H1 (cell line): ENCODE data around the gene SH2D7. TPM values are rescaled to one million over a fixed set of nuclear protein-coding genes. Genes with fewer than 3 reads are reported as not detected.

Experiments
- CTCF ChIA-PET: fragments of 300-600 bp; sonication (Branson Sonifier 250); formaldehyde crosslinking; loops from one replicate; lab custom pipeline; 2021; ENCODE audit not compliant: partially characterized antibody; lab: Charles Lee
- POLR2A ChIA-PET: fragments of 300-600 bp; sonication (Branson Sonifier 250); formaldehyde crosslinking; loops from one replicate; lab custom pipeline; 2021; ENCODE audit warnings: inconsistent platforms; ENCODE audit not compliant: partially characterized antibody; lab: Charles Lee
- DNase-seq, 2 experiments: peaks; one replicate each; pipeline versions ENCODE4 v3.0.0 to v3.0.0-alpha.2; 2010 to 2022; ENCODE audit warnings: low spot score in 2 of 2, low read depth in 1 of 2, mixed read lengths in 1 of 2
- FAIRE-seq: peaks from 2 replicates; lab custom pipeline; 2011; peaks lifted over from hg19 to GRCh38; lab: Jason Lieb, UNC
- H2AFZ ChIP-seq: 2 replicates; pipeline ENCODE4 v1.8.1; 2012; ENCODE audit warnings: low read length, inconsistent platforms
- H2AK5ac ChIP-seq: 2 replicates; pipeline ENCODE4 v1.6.1; 2013; ENCODE audit warnings: low read depth, low read length
- H2BK120ac ChIP-seq: replicated peaks from 2 replicates; pipeline ENCODE3; 2013; ENCODE audit warnings: low read depth, low read length, inconsistent platforms
- H2BK12ac ChIP-seq: 2 replicates; pipeline ENCODE4 v1.6.1; 2013; ENCODE audit warnings: low read depth, low read length
- H2BK15ac ChIP-seq: 2 replicates; pipeline ENCODE4 v1.6.1; 2013; ENCODE audit warnings: low read length
- H2BK20ac ChIP-seq: 2 replicates; pipeline ENCODE4 v1.6.1; 2013; ENCODE audit warnings: low read length
- H2BK5ac ChIP-seq: 2 replicates; pipeline ENCODE4 v1.6.1; 2013; ENCODE audit warnings: low read depth, low read length
- H3K14ac ChIP-seq: 2 replicates; pipeline ENCODE4 v1.6.1; 2013; ENCODE audit warnings: inconsistent platforms; ENCODE audit not compliant: insufficient read length
- H3K18ac ChIP-seq: 2 replicates; pipeline ENCODE4 v1.6.1; 2013; ENCODE audit warnings: low read length; ENCODE audit errors: extremely low read depth
- H3K23ac ChIP-seq: 2 replicates; pipeline ENCODE4 v1.6.1; 2013; ENCODE audit warnings: inconsistent platforms; ENCODE audit not compliant: insufficient read length
- H3K23me2 ChIP-seq: 2 replicates; pipeline ENCODE4 v1.6.1; 2013; ENCODE audit warnings: low read depth, low read length
- H3K27ac ChIP-seq: 2 replicates; pipeline ENCODE4 v1.6.1; 2011; ENCODE audit warnings: low read depth, low read length, inconsistent platforms
- H3K27me3 ChIP-seq, 4 experiments: replicated peaks in 1 of 4; 1 replicate in 1 of 4; 2 replicates in 3 of 4; pipeline versions ENCODE4 v1.6.1 to v1.8.1; 2011 to 2013; ENCODE audit warnings: low read length in 3 of 4, mild to moderate bottlenecking in 3 of 4, inconsistent platforms in 2 of 4, mixed read lengths in 2 of 4, moderate library complexity in 1 of 4; ENCODE audit not compliant: control insufficient read depth in 3 of 4, insufficient read depth in 3 of 4; ENCODE audit errors: extremely low read depth in 1 of 4
- H3K36me3 ChIP-seq, 4 experiments: 2 replicates each; pipeline versions ENCODE4 v1.6.1 to v1.8.1; 2011 to 2013; ENCODE audit warnings: mild to moderate bottlenecking in 4 of 4, low read length in 3 of 4, moderate library complexity in 2 of 4, control low read depth in 1 of 4, inconsistent platforms in 1 of 4; ENCODE audit not compliant: insufficient read depth in 4 of 4, control insufficient read depth in 2 of 4
- H3K4ac ChIP-seq: replicated peaks from 2 replicates; pipeline ENCODE3; 2013; ENCODE audit warnings: low read length, low read depth, mixed read lengths, inconsistent platforms; ENCODE audit not compliant: insufficient read length
- H3K4me1 ChIP-seq, 4 experiments: replicated peaks in 1 of 4; 1 replicate in 1 of 4; 2 replicates in 3 of 4; pipeline versions ENCODE4 v1.6.1 to v1.8.1; 2011 to 2013; ENCODE audit warnings: low read length in 3 of 4, inconsistent platforms in 2 of 4, mixed read lengths in 1 of 4; ENCODE audit not compliant: insufficient read depth in 4 of 4, control insufficient read depth in 3 of 4
- H3K4me2 ChIP-seq, 2 experiments: 2 replicates each; pipeline versions ENCODE4 v1.6.1 to v1.8.1; 2011 to 2013; ENCODE audit warnings: low read depth in 2 of 2, low read length in 2 of 2, control low read depth in 1 of 2, inconsistent platforms in 1 of 2, mild to moderate bottlenecking in 1 of 2; ENCODE audit not compliant: insufficient read depth in 1 of 2
- H3K4me3 ChIP-seq, 4 experiments: fragments of 200-600, 300-600 bp in 1 of 4; sonication (generic), shearing (Covaris generic), sonication (Bioruptor Twin) in 1 of 4; 2 replicates each; pipeline versions ENCODE4 v1.5.1 to v1.8.1; 2011 to 2016; ENCODE audit warnings: low read length in 4 of 4, low read depth in 3 of 4, control low read depth in 2 of 4, inconsistent platforms in 2 of 4, mild to moderate bottlenecking in 2 of 4, mixed read lengths in 1 of 4, moderate library complexity in 1 of 4; ENCODE audit not compliant: insufficient read depth in 2 of 4; ENCODE audit errors: extremely low read depth in 1 of 4
- H3K56ac ChIP-seq: replicated peaks from 2 replicates; pipeline ENCODE3; 2013; ENCODE audit warnings: low read depth, mild to moderate bottlenecking, mixed read lengths, low read length, inconsistent platforms; ENCODE audit not compliant: insufficient read length
- H3K79me1 ChIP-seq: 2 replicates; pipeline ENCODE4 v1.6.1; 2013; ENCODE audit warnings: low read depth, low read length, control low read depth
- H3K79me2 ChIP-seq, 2 experiments: 2 replicates each; pipeline versions ENCODE4 v1.6.1 to v1.8.1; 2012 to 2013; ENCODE audit warnings: low read length in 2 of 2, mild to moderate bottlenecking in 2 of 2, inconsistent platforms in 1 of 2; ENCODE audit not compliant: insufficient read depth in 2 of 2, control insufficient read depth in 1 of 2
- H3K9ac ChIP-seq, 4 experiments: replicated peaks in 1 of 4; 1 replicate in 1 of 4; 2 replicates in 3 of 4; pipeline versions ENCODE4 v1.6.1 to v1.8.1; 2011 to 2013; ENCODE audit warnings: low read depth in 3 of 4, low read length in 3 of 4, control low read depth in 2 of 4, mild to moderate bottlenecking in 2 of 4, moderate library complexity in 2 of 4, inconsistent platforms in 1 of 4; ENCODE audit errors: extremely low read depth in 1 of 4
- H3K9me3 ChIP-seq, 2 experiments: 2 replicates each; pipeline versions ENCODE4 v1.6.1 to v1.8.1; 2012 to 2013; ENCODE audit warnings: mild to moderate bottlenecking in 2 of 2, moderate library complexity in 2 of 2, control low read depth in 1 of 2, inconsistent platforms in 1 of 2, low read depth in 1 of 2, low read length in 1 of 2, mixed read lengths in 1 of 2; ENCODE audit not compliant: insufficient read depth in 2 of 2
- H4K20me1 ChIP-seq, 2 experiments: replicated peaks in 1 of 2; 2 replicates each; pipeline versions ENCODE3 to v1.8.1; 2011 to 2013; ENCODE audit warnings: inconsistent platforms in 2 of 2, low read length in 2 of 2, mild to moderate bottlenecking in 1 of 2; ENCODE audit not compliant: insufficient read depth in 2 of 2, control insufficient read depth in 1 of 2
- H4K5ac ChIP-seq: 2 replicates; pipeline ENCODE4 v1.6.1; 2013; ENCODE audit warnings: low read length, low read depth, mixed read lengths, inconsistent platforms; ENCODE audit not compliant: insufficient read length
- H4K8ac ChIP-seq: 2 replicates; pipeline ENCODE4 v1.8.0; 2013; ENCODE audit warnings: mild to moderate bottlenecking, moderate library complexity, low read length, inconsistent platforms; ENCODE audit not compliant: insufficient read depth; ENCODE audit errors: extremely low read depth
- H4K91ac ChIP-seq: replicated peaks from 2 replicates; pipeline ENCODE3; 2013; ENCODE audit warnings: low read length, mixed read lengths, inconsistent platforms; ENCODE audit not compliant: insufficient read length
- BACH1 ChIP-seq: IDR thresholded peaks from 2 replicates; pipeline ENCODE4 v1.6.1; 2012; ENCODE audit warnings: low read length, improper control_type of control experiment
- CBX5 ChIP-seq: fragments of 300-800, 300-1000 bp; sonication (generic); IDR thresholded peaks from 2 replicates; pipeline ENCODE4 v1.7.1; 2016; ENCODE audit warnings: antibody characterized with exemption, low read length, low read depth
- CBX8 ChIP-seq: fragments of 300-800, 300-1000 bp; sonication (generic); IDR thresholded peaks from 2 replicates; pipeline ENCODE4 v1.7.1; 2016; ENCODE audit warnings: low read depth, low read length, borderline replicate concordance
- CEBPB ChIP-seq: IDR thresholded peaks from 2 replicates; pipeline ENCODE4 v1.6.1; 2012; ENCODE audit warnings: low read depth, low read length
- CTBP2 ChIP-seq: IDR thresholded peaks from 2 replicates; pipeline ENCODE4 v1.7.0; 2011; ENCODE audit warnings: borderline replicate concordance, mild to moderate bottlenecking, moderate library complexity, mixed read lengths, low read length; ENCODE audit not compliant: insufficient read depth, insufficient read length
- FOSL1 ChIP-seq: IDR thresholded peaks from 2 replicates; pipeline ENCODE4 v1.6.1; 2011; ENCODE audit warnings: mild to moderate bottlenecking, low read depth, low read length, moderate library complexity; ENCODE audit not compliant: insufficient read depth
- GABPA ChIP-seq: IDR thresholded peaks from 2 replicates; pipeline ENCODE4 v1.6.1; 2011; ENCODE audit warnings: mild to moderate bottlenecking, low read length, moderate library complexity, borderline replicate concordance; ENCODE audit not compliant: insufficient read depth
- NRF1 ChIP-seq: IDR thresholded peaks from 2 replicates; pipeline ENCODE4 v1.6.1; 2011; ENCODE audit warnings: mild to moderate bottlenecking, low read depth, low read length, improper control_type of control experiment
- POLR2A ChIP-seq, 2 experiments: IDR thresholded peaks; 1 replicate in 1 of 2; 2 replicates in 1 of 2; pipeline ENCODE4 v1.6.1; 2011; ENCODE audit warnings: low read depth in 2 of 2, low read length in 2 of 2, mild to moderate bottlenecking in 2 of 2; ENCODE audit errors: control extremely low read depth in 1 of 2
- SP4 ChIP-seq: IDR thresholded peaks from 2 replicates; pipeline ENCODE4 v1.6.1; 2012; ENCODE audit warnings: low read length, inconsistent platforms
- WGBS, 2 experiments: shearing (Covaris generic) in 1 of 2; methylation state at CpG; one replicate each; pipeline versions ENCODE4 v1.1.6 to v1.1.7; 2013 to 2015; ENCODE audit warnings: low lambda C conversion rate in 2 of 2, mixed read lengths in 2 of 2, inconsistent platforms in 1 of 2, low coverage in 1 of 2, missing lambda C conversion rate in 1 of 2; ENCODE audit not compliant: insufficient replicate concordance in 2 of 2, insufficient coverage in 1 of 2, insufficient read length in 1 of 2; ENCODE audit errors: extremely low coverage in 1 of 2, missing lambda C conversion rate in 1 of 2; 5-methylcytosine and 5-hydroxymethylcytosine counted together
- polyA plus RNA-seq, 7 experiments: library from polyadenylated mRNA; depleted of rRNA in 3 of 7; stranded (reverse) in 5 of 7; unstranded in 2 of 7; fragments of >200 nt in 5 of 7; fragments of 200-250 nt in 2 of 7; gene quantifications; 1 replicate in 5 of 7; 2 replicates in 1 of 7; 4 replicates in 1 of 7; pipeline versions ENCODE4 v1.2.1 to v1.2.3, GENCODE V29; 2011 to 2013; ENCODE audit warnings: missing spikeins in 2 of 7, mixed read lengths in 2 of 7
- total RNA-seq: library from RNA; stranded (reverse); fragmentation: NEBNext Ultra II Directional; extraction: Animal tissue kit (Norgen Biotek cat#: 25700); gene quantifications from 2 replicates; pipeline ENCODE4 v1.2.1, GENCODE V29; 2021
- TF ChIP-seq, protein P1 (sequence below): IDR thresholded peaks from 2 replicates; pipeline ENCODE4 v1.6.1; 2012; ENCODE audit warnings: inconsistent platforms
- TF ChIP-seq, protein P2 (sequence below): IDR thresholded peaks from 2 replicates; pipeline ENCODE4 v1.6.1; 2012; ENCODE audit warnings: inconsistent platforms
- TF ChIP-seq, protein P3 (sequence below): IDR thresholded peaks from 2 replicates; pipeline ENCODE4 v1.6.1; 2011; ENCODE audit warnings: low read length, improper control_type of control experiment

The SH2D7 gene
- total and polyA plus RNA-seq, 2 of the 8 experiments (the other 6 are each of a cell fraction or from before 2014, with no cell fraction given) = not detected

- H2AK5ac ChIP-seq = no peak overlapping the region
- no peaks in the 10 kb centered on the region for H3K9me3 ChIP-seq
- ChIA-PET CTCF (interaction anchor here (1.1 to 2.8 kb wide), 7 partner anchors 8 to 191 kb away, joined by 3 to 11 read pairs (median 6); no protein-coding TSS in a partner anchor), POLR2A (interaction anchor here (0.8 kb wide), 1 partner anchor 76 kb away, joined by 4 read pairs; no protein-coding TSS in a partner anchor)
- WGBS, 2 experiments = 81% methylated on average over 1 of the region's 1 CpG; no CpG with 5 or more reads in 1 of the 2 experiments
- no peak overlapping the region for H3K4ac ChIP-seq
- H3K18ac ChIP-seq = no peak overlapping the region
- 0 out of 2 replicates have a peak, but pooled peaks cover 2% of the 10 kb centered on the region for H3K79me1 ChIP-seq
- no peak overlapping the region for H2BK20ac ChIP-seq
- H3K56ac ChIP-seq = no peak overlapping the region
- no peaks in the 10 kb centered on the region for H3K79me2 ChIP-seq
- no peak overlapping the region for H4K91ac ChIP-seq
- no peak overlapping the region for H4K5ac ChIP-seq
- no peak overlapping the region for H3K27ac ChIP-seq
- H3K14ac ChIP-seq = no peak overlapping the region
- H3K23ac ChIP-seq = no peak overlapping the region
- H2BK15ac ChIP-seq = no peak overlapping the region
- H3K27me3 ChIP-seq = no peaks in the 10 kb centered on the region
- FAIRE-seq = no peak
- no peaks in the 10 kb centered on the region; a peak in 2 of 8 replicates for H3K36me3 ChIP-seq
- peaks cover 0 to 6% (median 4%) of the 10 kb centered on the region in 4 experiments; a peak in 2 of 7 replicates for H3K4me1 ChIP-seq
- H2BK5ac ChIP-seq = no peak overlapping the region
- no peak overlapping the region for H3K9ac ChIP-seq
- H3K4me2 ChIP-seq = no peak overlapping the region
- H2AFZ ChIP-seq = no peak overlapping the region
- no peak overlapping the region for H2BK120ac ChIP-seq
- no peak overlapping the region for H2BK12ac ChIP-seq
- DNase-seq = no peak
- no peaks in the 10 kb centered on the region; the same call in 1 of the 2 replicates for H3K23me2 ChIP-seq
- H4K8ac ChIP-seq = no peak overlapping the region
- H3K4me3 ChIP-seq = no peak overlapping the region
- peaks cover 0 to 4% of the 10 kb centered on the region in 2 experiments for H4K20me1 ChIP-seq
- TF ChIP-seq NRF1 (no peak), POLR2A (IDR thresholded peaks at IDR 0.05; ENCODE audit: control extremely low read depth in 1 of 2, low read depth in 2 of 2, low read length in 2 of 2) (no peak), SP4 (no peak), CBX8 (no peak), CBX5 (no peak), CTBP2 (no peak), FOSL1 (no peak), GABPA (no peak), BACH1 (no peak), CEBPB (no peak)
- TF ChIP-seq, protein P1, sequence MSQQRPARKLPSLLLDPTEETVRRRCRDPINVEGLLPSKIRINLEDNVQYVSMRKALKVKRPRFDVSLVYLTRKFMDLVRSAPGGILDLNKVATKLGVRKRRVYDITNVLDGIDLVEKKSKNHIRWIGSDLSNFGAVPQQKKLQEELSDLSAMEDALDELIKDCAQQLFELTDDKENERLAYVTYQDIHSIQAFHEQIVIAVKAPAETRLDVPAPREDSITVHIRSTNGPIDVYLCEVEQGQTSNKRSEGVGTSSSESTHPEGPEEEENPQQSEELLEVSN = no peak
- TF ChIP-seq, protein P2, sequence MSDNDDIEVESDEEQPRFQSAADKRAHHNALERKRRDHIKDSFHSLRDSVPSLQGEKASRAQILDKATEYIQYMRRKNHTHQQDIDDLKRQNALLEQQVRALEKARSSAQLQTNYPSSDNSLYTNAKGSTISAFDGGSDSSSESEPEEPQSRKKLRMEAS = no peak
- TF ChIP-seq, protein P3, sequence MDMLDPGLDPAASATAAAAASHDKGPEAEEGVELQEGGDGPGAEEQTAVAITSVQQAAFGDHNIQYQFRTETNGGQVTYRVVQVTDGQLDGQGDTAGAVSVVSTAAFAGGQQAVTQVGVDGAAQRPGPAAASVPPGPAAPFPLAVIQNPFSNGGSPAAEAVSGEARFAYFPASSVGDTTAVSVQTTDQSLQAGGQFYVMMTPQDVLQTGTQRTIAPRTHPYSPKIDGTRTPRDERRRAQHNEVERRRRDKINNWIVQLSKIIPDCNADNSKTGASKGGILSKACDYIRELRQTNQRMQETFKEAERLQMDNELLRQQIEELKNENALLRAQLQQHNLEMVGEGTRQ = no peak
Measured at GRCh38 chr15:78050441-78050809, 41.9 kb upstream of the SH2D7 start.
